NCI-H82 treated with DMSO at 0.1 percent for 48 hours (cell line): ENCODE measurements around the gene MYPOP.

Experiments
- DNase-seq: peaks from one replicate; lab custom pipeline; 2025; ENCODE audit not compliant: unreplicated experiment; lab: John Stamatoyannopoulos, UW

The MYPOP gene

DNA sequence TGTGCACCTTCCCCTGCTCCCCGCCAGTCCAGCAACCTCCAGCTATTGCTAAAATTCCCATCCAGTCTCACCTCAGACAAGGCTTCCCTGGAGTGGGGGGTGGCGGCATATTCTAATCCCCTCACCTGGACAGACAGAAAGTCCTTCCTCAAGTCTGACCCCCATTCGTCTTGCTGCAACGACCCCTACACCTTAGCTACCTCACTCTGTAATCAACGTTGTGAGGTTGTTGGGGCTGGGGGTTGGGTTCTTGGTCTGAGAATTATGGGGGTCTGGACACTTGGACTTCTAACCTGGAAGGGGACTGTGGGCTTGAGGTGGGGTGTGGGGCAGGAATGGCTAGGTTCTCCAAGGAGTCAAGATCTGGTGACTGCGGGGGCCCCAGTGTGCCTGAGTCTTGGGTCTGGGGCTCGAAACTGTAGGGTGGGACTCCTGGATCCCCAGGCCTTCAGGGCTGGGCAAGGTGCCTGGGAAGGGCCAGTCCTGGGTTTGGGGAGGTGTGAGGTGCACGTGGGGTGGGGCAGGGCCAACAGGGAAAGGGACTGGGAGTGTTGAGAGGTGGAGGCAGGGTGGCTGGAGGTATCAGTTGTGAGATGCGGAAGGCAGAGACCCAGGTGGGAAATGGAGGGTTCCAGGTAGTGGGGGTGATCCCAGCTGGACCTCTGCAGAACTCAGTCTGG, 37.0 kb downstream of the MYPOP start:
- no peak for DNase-seq

DNA sequence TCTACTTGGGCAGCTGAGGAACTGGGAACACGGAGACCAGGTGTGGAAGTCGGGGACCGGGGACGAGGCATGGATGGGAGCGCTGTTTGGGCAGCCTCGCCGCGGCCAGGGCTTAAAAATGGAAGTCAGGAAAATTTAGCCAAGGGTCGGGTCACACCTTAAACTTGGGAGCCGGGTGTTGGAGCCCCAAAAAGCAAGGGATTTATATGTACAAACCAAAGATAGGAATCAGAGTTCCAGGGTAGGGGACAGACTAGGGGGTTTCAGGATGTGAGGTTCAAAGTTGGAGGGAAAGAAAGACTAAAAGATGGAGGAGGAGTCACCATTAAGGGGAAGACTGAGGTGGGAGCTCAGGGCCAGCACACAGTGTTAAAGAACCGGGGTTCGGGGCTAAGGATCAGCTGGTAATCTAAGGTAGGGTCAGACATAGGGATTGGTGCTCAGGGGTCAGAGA, 37.8 kb downstream of the MYPOP start:
- DNase-seq, result no peak

DNA sequence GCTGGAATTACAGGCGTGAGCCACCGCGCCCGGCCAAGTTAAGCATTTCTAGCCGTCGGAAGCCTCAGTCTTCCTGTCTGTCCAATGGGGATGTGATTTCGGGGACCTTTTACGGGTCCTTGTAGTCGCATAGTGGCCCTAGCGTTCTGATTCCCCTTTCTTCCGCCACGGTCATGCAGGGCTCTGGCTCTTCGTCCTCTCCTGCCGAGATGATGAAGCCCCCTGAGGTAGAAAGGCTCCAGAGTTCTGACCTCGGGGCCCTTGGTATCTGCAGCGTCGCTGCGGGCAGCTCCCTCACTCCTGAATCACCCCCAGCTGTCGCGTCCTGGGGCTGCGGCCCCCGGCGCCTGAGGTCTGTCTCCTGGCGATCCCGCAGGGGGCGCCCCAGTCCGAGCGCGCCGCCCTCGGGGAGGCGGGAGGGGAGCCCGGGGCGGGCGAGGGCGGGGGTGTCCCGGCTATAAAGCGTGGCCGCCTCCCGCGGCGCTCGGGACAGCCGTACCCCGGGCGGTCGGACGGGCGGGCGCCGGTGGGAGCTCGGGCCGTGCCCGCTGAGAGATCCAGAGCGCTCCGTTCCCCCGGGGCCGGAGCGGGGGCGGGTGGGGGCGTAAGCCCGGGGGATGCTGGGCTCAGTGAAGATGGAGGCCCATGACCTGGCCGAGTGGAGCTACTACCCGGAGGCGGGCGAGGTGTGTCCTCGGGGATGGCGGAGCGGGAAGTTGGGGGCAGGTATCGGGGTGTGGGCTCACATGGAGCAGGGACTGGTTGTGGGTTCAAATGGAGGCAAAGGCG, 38.4 kb downstream of the MYPOP start, which contains the start of gene FOXA3:
FOXA3 (plus strand) TSS at position 487 of the 789 bp plus-strand sequence; CDS start at position 618, 131 bp downstream.
- DNase-seq, result peak; percentile 62

DNA sequence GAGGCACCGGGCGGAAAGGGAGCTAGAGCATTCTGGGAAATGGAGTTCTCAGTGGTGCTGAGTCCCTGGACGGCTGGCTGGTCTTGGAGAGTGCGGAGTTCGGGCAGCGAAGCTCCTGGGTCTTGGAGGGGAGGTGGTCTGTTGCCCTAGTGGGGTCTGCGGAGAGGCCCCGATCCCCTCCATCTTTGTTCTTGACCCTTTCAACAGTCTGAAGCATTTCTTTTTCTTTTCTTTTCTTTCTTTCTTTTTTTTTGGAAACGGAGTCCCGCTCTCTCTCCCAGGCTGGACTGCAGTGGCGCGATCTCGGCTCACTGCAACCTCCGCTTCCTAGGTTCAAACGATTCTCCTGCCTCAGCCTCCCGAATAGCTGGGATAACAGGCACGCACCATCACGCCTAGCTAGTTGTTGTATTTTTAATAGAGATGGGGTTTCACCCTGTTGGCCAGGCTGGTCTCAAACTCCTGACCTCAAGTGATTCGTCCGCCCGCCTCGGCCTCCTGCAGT, 39.0 kb downstream of the MYPOP start:
- no peak for DNase-seq

DNA sequence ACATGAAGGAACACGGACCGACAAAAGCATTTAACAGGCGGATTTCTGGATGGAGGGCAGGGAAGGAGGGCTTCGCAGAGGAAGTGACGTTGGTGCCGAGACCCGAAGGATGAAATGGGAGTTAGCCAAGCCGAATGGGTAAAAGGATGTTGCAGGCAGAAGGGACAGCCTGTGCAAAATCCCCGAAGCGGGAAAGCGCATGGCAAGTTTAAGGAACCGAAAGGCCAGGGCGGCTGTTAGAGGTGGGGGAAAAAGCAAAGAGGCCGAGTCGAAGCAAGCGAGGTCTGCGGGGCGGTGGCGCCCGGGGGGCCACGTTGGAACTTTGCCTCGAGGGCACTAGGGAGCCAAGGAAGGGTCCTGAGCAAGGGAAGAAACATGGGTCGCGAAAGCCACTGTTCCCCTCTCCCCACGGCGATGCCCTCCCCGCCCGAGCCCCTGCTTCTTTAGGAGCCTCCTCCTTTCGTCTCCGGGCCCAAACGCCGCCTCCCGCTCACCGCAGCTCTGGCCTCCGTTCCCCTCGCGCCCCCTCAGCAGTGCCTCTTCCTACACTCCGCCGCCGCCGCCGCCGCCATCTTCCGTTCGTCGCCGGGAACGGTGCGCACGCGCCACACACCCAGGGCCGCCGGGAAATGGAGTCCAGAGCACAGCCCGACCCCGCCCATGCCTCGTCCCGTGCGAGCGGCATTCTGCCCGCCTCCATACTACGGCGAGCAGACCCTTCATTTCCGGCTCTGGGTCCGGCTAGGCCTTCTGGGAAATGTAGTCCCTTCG, 39.7 kb downstream of the MYPOP start, which contains the start of gene SYMPK:
SYMPK (minus strand) TSS at position 584 of the 771 bp plus-strand sequence. CDS start 8,652 bp downstream, outside the sequence.
- peak; percentile 96 for DNase-seq

DNA sequence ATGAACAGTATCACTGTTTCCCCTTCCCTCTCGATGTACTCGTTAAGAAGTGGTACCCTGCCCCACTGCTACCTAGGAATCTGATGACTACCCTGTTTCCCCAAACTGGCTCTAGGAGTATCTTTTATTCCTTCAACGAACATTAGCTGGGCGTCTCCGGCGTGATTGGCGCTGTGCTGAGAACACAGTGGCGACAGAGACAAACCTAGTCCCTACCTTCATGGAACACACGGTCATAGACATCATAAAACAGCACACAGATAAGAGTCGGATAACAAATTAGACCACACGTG, 40.2 kb downstream of the MYPOP start:
- DNase-seq, result no peak

DNA sequence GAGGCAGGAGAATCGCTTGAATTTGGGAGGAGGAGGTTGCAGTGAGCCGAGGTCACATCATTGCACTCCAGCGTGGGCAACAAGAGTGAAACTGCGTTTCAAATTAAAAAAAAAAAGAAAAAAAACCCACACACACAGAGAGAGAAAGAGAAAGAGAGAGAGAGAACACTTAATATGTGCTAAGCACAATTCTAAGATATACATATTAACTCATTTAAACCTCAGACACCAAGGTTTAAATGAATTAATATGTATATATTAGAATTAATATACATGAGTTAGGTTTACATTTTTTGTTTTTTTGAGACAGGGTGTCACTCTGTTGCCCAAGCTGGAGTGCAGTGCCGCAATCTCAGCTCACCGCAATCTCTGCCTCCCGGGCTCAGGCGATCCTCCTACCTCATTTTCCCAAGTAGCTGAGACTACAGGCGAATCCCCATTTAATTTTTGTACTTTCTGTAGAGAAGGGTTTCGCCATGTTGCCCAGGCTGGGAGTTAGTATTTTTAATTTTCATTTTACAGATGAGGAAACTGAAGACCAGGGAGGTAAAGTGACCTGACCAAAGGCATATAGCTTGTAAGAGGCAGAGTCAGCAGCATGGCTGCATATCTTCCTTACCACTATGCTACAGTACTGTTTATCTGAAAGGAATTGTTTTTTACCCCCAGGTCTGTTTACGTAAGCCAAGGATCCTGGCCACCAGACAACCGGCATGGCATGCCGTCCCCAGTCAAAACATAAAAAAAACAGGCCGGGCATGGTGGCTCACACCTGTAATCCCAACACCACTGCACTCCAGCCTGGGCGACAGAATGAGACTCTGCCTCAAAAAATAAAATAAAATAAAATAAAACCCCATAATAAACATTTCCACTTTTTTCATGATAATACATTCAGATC, 41.8 kb downstream of the MYPOP start:
- no peak for DNase-seq

DNA sequence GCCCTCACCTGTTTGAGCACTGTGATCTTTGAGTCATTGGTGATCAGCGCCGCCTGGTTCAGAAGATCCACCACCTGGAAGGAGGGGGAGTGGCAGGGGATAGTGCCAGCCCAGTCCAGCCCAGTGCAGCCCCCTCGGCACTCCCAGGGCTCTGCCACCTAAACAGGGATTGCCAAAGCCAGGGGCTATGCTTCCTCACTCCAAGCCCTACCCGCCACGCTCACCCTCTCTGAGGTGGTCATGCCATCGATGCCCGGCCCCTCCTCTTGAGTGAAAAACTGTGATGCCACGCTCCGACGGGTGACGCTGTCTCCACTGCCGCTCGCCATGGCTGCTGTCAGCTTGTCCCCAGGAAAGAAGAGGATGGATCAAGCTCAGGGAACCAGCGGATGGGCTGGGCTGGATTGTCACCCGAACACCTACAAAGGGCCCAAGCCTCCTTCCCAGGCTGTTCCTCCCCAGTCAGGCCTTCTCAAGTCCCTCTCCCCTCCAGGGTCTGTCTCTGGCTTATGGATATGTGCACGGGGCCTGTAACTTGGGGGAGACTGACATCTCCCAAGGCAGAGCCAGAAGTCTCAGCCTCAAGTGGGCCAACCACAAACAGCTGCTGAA, 48.1 kb downstream of the MYPOP start:
- DNase-seq, result no peak

DNA sequence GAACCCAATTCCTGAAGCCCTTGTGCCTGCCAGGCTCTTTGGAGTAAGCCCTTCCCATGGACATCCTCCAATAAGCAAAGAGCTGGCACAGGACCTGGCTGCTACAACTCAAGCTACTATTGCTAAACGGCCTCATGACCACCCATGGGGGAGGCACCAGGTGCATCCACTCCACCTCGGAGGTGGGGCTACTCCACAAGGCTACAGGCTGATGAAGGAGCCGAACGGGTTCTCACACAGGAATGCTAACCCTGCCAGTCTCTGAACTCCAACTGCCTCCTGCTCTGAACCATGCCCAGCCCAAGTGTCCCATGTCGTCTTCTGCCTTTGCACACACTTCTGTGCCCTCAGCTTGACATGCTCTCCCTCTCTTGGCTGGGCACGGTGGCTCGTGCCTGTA, 49.4 kb downstream of the MYPOP start:
- no peak for DNase-seq

DNA sequence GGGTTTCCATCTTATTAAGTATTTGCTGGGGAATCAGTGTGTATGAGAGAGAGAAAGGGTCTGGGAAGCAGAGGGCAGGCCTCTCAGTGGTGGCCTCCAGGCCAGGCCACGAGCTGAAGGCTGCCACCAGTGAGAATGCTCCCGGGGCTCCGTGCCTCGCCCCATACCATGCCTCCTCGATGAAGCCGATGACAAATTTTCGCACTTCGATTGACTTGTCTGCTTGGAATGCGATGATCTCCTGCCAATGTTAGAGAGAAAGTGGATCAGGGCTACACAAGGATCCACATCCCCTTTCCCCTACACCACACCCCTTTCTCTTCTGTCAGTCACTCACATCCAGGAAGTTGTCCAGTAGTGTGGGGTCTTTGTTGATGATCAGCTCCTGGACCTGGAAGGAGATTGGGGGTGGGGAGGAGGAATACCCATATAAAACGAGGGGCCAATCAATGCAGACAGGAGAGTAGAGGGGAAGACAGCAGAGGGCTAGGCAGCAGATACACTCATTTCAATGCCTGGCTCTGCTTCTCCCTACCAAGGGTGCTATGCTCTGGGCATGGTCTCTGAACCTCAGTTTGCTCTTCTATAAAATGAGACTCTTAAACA, 50.2 kb downstream of the MYPOP start:
- no peak for DNase-seq

DNA sequence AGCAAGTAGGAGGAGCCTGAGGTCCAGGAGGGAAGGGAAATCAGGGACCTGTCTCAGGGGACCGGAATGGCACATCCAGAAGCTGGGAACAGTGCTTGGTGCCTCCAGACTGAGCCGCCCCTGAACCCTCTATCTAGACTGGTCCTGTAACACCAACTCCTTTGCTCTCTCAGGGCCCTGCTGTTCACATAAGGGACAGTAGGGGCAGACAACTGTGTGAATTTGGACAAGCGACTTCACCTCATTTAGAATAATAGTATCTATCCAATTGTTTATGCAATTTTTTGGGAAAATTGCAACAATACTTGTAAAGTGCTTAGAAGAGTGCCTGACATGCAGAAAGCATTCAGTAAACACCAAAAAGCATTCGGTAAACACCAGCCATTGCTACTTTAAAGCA, 53.5 kb downstream of the MYPOP start:
- DNase-seq, result no peak

DNA sequence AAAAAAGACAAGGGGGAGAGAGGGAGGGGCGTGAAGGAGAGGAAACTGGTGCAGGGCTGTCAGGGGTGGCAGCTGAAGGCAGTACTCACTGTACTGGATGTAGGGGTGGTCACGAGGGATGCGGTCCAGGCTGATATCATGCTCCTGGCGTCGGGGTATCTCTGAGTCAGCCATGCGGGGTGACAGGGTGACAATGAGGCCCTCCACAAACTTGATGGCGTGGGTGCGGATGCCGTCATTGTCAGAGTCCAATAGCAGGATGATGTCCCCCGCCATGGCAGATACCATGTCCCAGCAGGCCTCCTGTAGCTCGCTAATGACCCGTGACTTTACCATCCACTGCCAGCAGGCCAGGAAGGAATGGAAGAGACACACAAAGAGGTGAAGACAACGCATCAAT, 54.8 kb downstream of the MYPOP start:
- no peak for DNase-seq

DNA sequence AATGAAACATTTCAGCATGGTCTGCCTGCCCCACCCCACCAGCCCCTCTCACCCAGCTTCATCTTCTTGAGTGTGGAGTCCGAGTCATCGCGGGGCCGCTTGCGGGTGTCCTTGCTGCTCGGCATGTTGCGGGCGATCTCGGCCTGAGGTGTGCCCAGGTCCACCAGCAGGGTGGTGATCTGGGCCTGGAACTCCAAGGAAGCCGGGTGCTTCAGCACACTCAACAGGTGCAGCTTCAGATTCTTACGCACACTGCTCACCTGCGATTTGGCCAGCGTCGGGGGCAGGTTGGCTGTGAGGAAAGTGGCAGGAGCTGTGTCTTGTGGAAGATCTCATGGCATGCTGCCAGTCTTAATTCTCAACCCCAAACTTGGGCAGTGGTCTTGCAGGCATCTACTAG, 60.2 kb downstream of the MYPOP start:
- DNase-seq, result no peak
